HG03159 (cell line): ENCODE data around the gene OSBPL2.

Source experiments
- ATAC-seq: cut with Tn5 transposase; IDR thresholded peaks from one replicate; pipeline ENCODE4 v1.9.1; 2021; ENCODE audit warnings: mild to moderate bottlenecking, moderate library complexity; ENCODE audit not compliant: unreplicated experiment

The OSBPL2 gene

GRCh38 chr20:62248890-62249560 is 10.7 kb downstream of the OSBPL2 start:
- no peak for ATAC-seq

GRCh38 chr20:62252342-62252966 is 14.1 kb downstream of the OSBPL2 start:
- no peak for ATAC-seq

- ATAC-seq, result no peak
Measured at GRCh38 chr20:62253398-62253797, 15.1 kb downstream of the OSBPL2 start.

- no peak for ATAC-seq
Measured at GRCh38 chr20:62254021-62254724, 15.9 kb downstream of the OSBPL2 start.

- ATAC-seq, result no peak
Measured at GRCh38 chr20:62255976-62256375, 17.7 kb downstream of the OSBPL2 start.

- ATAC-seq, result no peak
Measured at GRCh38 chr20:62258499-62259293, 20.4 kb downstream of the OSBPL2 start.

- no peak for ATAC-seq
Measured at GRCh38 chr20:62259294-62259565, 20.9 kb downstream of the OSBPL2 start.

GRCh38 chr20:62262064-62262463 is 23.7 kb downstream of the OSBPL2 start:
- ATAC-seq, result no peak

- no peak for ATAC-seq
Measured at GRCh38 chr20:62263396-62263795, 25.1 kb downstream of the OSBPL2 start.

GRCh38 chr20:62265365-62265764 is 27.0 kb downstream of the OSBPL2 start:
- ATAC-seq, result no peak

- ATAC-seq, result no peak
Measured at GRCh38 chr20:62266340-62266739, 28.0 kb downstream of the OSBPL2 start.

- no peak for ATAC-seq
Measured at GRCh38 chr20:62266851-62267250, 28.5 kb downstream of the OSBPL2 start.

GRCh38 chr20:62267543-62267942 is 29.2 kb downstream of the OSBPL2 start:
- no peak for ATAC-seq

GRCh38 chr20:62268228-62268900 is 30.0 kb downstream of the OSBPL2 start:
- no peak for ATAC-seq

GRCh38 chr20:62269378-62269777 is 31.1 kb downstream of the OSBPL2 start:
- no peak for ATAC-seq

GRCh38 chr20:62269871-62270270 is 31.6 kb downstream of the OSBPL2 start:
- ATAC-seq, result no peak

GRCh38 chr20:62272200-62272599 is 33.9 kb downstream of the OSBPL2 start:
- no peak for ATAC-seq

- ATAC-seq, result no peak
Measured at GRCh38 chr20:62273416-62273815, 35.1 kb downstream of the OSBPL2 start.

- no peak for ATAC-seq
Measured at GRCh38 chr20:62274332-62274950, 36.1 kb downstream of the OSBPL2 start.

- no peak for ATAC-seq
Measured at GRCh38 chr20:62275219-62275618, 36.9 kb downstream of the OSBPL2 start.

- no peak for ATAC-seq
Measured at GRCh38 chr20:62276439-62276838, 38.1 kb downstream of the OSBPL2 start.
